ENCODE data around the gene ZNF460.

The ZNF460 gene

DNA sequence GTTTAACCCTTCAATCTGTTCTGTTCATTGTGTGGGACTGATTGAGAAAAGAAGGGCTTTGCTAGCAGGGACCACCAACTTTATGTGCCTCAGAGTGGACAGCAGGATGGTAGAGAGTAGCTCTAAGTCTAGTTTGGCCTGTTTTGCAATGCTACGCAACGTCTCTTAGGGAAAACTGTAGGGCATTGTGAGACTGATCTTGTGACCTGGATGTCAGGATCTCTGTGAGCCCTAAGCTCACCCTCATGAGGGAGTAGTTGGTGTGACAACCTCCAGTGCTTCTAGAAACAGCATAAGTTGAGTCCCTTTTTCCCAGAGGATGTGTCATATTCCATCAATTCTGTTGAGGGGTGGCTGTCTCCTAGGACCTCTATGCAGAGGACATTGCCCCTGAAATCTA is 30.5 kb downstream of the ZNF460 start:
- CTCF ChIA-PET: interaction anchor here (0.9 to 1.2 kb wide), 3 partner anchors 9 to 38 kb away, joined by 3 read pairs; no protein-coding TSS in a partner anchor
- DNase-seq (ENCODE audit: extremely low spot score): no peak
- TF ChIP-seq, protein P1, sequence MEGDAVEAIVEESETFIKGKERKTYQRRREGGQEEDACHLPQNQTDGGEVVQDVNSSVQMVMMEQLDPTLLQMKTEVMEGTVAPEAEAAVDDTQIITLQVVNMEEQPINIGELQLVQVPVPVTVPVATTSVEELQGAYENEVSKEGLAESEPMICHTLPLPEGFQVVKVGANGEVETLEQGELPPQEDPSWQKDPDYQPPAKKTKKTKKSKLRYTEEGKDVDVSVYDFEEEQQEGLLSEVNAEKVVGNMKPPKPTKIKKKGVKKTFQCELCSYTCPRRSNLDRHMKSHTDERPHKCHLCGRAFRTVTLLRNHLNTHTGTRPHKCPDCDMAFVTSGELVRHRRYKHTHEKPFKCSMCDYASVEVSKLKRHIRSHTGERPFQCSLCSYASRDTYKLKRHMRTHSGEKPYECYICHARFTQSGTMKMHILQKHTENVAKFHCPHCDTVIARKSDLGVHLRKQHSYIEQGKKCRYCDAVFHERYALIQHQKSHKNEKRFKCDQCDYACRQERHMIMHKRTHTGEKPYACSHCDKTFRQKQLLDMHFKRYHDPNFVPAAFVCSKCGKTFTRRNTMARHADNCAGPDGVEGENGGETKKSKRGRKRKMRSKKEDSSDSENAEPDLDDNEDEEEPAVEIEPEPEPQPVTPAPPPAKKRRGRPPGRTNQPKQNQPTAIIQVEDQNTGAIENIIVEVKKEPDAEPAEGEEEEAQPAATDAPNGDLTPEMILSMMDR (IDR thresholded peaks at IDR 0.05; ENCODE audit: control extremely low read depth, extremely low read depth, low read depth, missing control alignments): no peak
- POLR2A ChIA-PET: interaction anchor here (1.0 to 1.9 kb wide), 2 partner anchors 9 to 12 kb away, joined by 3 to 7 read pairs; no protein-coding TSS in a partner anchor

DNA sequence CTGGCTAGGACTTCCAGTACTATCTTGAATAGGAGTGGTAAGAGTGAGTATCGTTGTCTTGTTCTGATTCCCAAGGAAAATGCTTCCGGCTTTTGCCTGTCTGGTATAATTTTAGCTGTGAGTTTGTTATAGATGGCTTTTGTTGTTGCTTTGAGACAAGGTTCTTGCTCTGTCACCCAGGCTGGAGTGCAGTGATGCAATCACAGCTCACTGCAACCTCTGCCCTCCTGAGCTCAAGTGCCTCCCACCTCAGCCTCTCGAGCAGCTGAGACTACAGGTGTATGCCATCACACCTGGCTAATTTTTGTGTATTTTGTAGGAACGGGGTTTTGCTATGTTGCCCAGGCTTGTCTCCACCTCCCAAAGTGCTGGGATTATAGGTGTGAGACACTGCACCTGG is 33.9 kb downstream of the ZNF460 start:
- CTCF ChIA-PET: interaction anchor here (1.1 to 2.0 kb wide), 2 partner anchors 12 to 22 kb away, joined by 3 to 10 read pairs; no protein-coding TSS in a partner anchor
- no peak for DNase-seq (ENCODE audit: extremely low spot score)
- POLR2A ChIA-PET: interaction anchor here (0.6 kb wide), 1 partner anchor 48 kb away, joined by 3 read pairs; no protein-coding TSS in a partner anchor
- TF ChIP-seq, protein P1 (IDR thresholded peaks at IDR 0.05; ENCODE audit: control extremely low read depth, extremely low read depth, low read depth, missing control alignments): no peak

DNA sequence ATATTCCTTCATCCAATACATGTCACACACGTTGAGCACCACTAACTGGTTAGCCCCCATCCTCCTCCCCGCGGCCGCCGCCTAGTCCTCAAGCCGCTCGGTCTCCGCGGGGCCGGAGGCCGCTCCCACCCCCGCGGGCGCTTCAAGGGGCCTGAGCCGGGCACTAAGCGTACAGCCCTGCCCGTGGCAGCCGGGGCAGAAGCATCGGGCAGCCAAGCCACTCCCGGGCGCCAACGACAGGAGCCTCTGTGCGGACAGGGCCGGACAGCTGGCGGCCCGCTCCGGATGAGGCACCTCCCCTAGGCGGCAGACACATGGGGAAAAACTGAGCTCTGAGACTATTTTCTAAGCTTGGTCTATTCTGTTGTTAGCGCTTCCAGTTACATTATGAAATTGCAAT is 37.2 kb downstream of the ZNF460 start:
- ChIA-PET POLR2A (no interaction called here), CTCF (interaction anchor here (1.5 kb wide), 1 partner anchor 15 kb away, joined by 4 read pairs; no protein-coding TSS in a partner anchor)
- TF ChIP-seq, protein P1 (IDR thresholded peaks at IDR 0.05; ENCODE audit: control extremely low read depth, extremely low read depth, low read depth, missing control alignments): no peak
- DNase-seq (ENCODE audit: extremely low spot score): no peak

DNA sequence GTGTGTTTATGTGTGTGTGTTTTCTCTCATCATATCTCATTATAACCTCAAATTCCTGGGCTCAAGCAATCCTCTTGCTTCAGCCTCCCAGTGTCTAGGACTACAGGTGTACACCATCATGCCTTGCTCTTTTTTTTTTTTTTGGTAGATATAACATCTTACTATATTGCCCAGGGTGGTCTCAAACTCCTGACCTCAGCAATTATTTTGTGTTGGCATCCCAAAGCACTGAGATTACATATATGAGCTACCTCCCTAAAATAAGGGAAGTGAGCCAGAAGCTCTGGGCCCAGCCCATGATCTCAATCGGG is 39.5 kb downstream of the ZNF460 start:
- no peak for DNase-seq (ENCODE audit: extremely low spot score)
- ChIA-PET CTCF (no interaction called here), POLR2A (no interaction called here)
- TF ChIP-seq, protein P1 (IDR thresholded peaks at IDR 0.05; ENCODE audit: control extremely low read depth, extremely low read depth, low read depth, missing control alignments): no peak

DNA sequence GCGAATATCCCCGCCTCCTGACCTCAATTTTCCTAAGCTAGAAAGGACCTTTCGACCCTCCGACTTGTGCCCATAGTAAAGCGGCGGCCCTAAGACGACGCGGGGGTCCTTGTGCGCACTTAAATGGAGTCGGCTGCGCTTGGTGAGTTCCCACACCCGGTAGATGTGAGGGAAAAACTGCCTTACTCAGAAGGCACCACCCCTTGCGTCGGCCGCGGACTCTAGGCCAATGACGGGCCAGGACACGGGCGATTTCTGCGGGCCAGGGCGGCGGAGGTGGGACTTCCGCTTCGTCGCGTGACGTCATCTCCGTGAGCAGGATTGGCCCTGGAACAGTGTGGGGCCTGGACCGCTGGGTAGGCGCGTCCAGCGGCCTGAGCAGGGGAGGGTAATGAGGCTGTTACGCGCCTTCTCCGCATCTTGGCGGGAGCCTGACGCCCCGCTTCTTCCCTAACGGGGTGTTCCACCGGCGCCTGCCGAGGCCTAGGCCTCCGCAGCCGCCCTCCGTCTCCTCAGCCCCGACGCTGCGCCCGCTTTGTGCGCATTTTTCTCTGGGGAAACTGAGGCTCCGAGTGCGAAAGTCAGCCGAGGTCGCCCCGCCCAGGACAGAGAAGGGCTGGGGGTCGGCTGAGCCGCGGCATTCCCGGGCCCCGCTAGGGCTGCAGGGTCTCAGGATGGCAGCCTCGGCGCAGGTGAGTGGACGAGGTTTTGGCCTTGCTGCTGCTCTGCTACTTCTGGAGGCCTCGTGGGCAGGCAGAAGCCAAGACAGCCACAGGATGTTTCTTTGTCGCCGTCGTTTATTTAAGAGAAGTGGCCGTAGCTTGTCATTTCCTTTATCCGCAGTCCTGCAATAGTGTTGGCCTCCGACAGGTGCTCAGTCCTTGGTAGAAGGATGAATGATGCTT is 40.1 kb downstream of the ZNF460 start, which contains the start of gene ZNF543:
Gene ZNF543, plus strand, starts transcription at position 293 of the 905 bp plus-strand sequence. Its CDS starts 382 bp downstream, at position 675.
- CTCF ChIA-PET: no interaction called here
- DNase-seq (ENCODE audit: extremely low spot score): peak; percentile 98
- POLR2A ChIA-PET: no interaction called here
- TF ChIP-seq, protein P1 (IDR thresholded peaks at IDR 0.05; ENCODE audit: control extremely low read depth, extremely low read depth, low read depth, missing control alignments): no peak

DNA sequence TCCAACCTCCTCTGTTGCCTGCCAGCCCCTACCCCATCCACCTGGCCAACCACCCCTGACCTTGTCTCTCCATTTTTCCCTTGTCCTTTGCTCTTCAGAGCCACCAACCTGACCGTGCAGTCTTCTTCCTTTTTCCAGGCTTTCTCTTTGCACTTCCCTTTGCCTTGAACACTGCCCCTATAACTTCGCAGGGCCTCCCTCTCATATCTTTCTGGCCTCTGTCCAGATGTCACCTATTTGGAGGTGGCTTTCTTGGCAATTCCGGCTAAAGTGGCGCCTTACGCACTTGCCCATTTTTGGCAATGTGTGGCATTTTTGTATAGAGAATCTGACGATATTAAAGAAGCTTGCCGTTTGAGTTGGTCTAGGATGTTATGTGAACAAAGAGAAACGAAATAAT is 40.8 kb downstream of the ZNF460 start:
- CTCF ChIA-PET: interaction anchor here (0.8 kb wide), 2 partner anchors 15 to 21 kb away, joined by 3 read pairs; no protein-coding TSS in a partner anchor
- POLR2A ChIA-PET: no interaction called here
- TF ChIP-seq, protein P1 (IDR thresholded peaks at IDR 0.05; ENCODE audit: control extremely low read depth, extremely low read depth, low read depth, missing control alignments): no peak
- no peak for DNase-seq (ENCODE audit: extremely low spot score)

Measured in GM10248 (cell line).